ENCODE measurements around the gene CNFN.

DNA sequence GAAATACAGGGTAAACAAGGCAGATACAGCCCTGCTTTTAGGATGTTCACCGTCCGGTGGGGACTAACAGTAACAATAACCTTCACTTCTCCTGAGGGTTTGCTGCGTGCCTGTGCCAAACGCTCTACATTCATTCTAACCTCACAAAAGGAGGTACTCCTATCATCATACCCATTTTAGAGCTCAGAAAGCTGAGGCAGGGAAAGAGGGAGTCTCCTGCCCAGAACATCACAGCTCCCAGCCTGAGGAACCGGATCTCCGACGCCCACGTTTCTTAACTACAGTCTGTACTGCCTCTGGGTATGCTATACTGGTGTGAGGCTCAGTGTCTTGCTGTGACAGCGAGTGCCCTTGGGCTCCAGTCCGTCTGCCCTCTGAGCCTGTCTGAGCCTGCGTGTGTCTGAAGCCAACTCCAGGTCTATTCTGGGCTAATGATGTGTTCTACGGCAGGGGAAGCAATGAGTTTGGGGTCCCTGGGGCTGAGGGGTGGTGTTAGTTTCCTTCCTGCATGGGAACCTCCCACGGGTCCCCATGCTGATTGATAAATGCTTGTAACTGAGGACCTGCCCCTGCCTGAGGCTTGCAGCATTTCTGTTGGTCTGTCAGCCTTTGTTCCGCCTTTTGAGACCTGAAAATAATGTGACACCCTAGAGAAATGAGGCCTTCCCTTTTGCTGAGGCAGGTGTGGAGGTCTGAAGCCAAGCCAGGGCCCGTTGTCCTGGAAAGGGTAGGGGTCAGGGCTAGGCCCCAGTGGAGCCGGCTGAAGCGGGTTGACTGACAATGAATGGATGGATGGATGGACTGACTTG, 32.2 kb upstream of the CNFN start:
- TF ChIP-seq, protein P1, sequence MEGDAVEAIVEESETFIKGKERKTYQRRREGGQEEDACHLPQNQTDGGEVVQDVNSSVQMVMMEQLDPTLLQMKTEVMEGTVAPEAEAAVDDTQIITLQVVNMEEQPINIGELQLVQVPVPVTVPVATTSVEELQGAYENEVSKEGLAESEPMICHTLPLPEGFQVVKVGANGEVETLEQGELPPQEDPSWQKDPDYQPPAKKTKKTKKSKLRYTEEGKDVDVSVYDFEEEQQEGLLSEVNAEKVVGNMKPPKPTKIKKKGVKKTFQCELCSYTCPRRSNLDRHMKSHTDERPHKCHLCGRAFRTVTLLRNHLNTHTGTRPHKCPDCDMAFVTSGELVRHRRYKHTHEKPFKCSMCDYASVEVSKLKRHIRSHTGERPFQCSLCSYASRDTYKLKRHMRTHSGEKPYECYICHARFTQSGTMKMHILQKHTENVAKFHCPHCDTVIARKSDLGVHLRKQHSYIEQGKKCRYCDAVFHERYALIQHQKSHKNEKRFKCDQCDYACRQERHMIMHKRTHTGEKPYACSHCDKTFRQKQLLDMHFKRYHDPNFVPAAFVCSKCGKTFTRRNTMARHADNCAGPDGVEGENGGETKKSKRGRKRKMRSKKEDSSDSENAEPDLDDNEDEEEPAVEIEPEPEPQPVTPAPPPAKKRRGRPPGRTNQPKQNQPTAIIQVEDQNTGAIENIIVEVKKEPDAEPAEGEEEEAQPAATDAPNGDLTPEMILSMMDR (conservative IDR thresholded peaks at IDR 0.05; ENCODE audit: low read length) = no peak
- no peak for TF ChIP-seq EZH2phosphoT487 (IDR thresholded peaks at IDR 0.05; ENCODE audit: borderline replicate concordance, low read depth, low read length)
